HEK293 (cell line): ENCODE results near the gene CSMD2.

Source experiments
- ATF2 ChIP-seq: fragments of 450-650 bp; formaldehyde crosslinking; IDR thresholded peaks from 2 replicates; pipeline ENCODE4 v1.5.1; 2016; ENCODE audit warnings: missing biosample characterization, missing genetic modification characterization, low read depth
- PBX3 ChIP-seq: sonication (generic); formaldehyde crosslinking; IDR thresholded peaks from 2 replicates; pipeline ENCODE4 v1.8.1; 2022; ENCODE audit warnings: mild to moderate bottlenecking, moderate library complexity, missing genetic modification reagents
- REPIN1 ChIP-seq: fragments of 450-650 bp; formaldehyde crosslinking; IDR thresholded peaks from 2 replicates; pipeline ENCODE4 v1.5.1; 2017; ENCODE audit warnings: missing biosample characterization, missing genetic modification characterization, low read depth

- TF ChIP-seq REPIN1 (tag by site-specific recombination) (no peak), ATF2 (tag by site-specific recombination) (no peak), PBX3 (CRISPR knock-in tag) (no peak)
These were observed 262.4 kb downstream of the CSMD2 start for GRCh38 chr1:33902486-33903209.
